Keratinocyte (primary cell): ENCODE data around the gene CMIP. TPM values are rescaled to one million over a fixed set of nuclear protein-coding genes. Genes with fewer than 3 reads are reported as not detected.

Experiments used
- DNase-seq: peaks from one replicate; pipeline ENCODE4 v3.0.0-alpha.2; 2011; ENCODE audit warnings: low read depth, missing footprints, low spot score
- FAIRE-seq: peaks from 2 replicates; lab custom pipeline; 2011; peaks lifted over from hg19 to GRCh38; lab: Jason Lieb, UNC
- H2AFZ ChIP-seq: 2 replicates; pipeline ENCODE4 v1.6.0; 2012; ENCODE audit warnings: low read length, control low read depth, inconsistent platforms; ENCODE audit not compliant: control insufficient read depth
- H3K27ac ChIP-seq: 2 replicates; pipeline ENCODE4 v1.5.1; 2011; ENCODE audit warnings: low read length; ENCODE audit not compliant: control insufficient read depth, insufficient read depth
- H3K27me3 ChIP-seq: 3 replicates; pipeline ENCODE4 v1.6.0; 2011; ENCODE audit warnings: low read length; ENCODE audit not compliant: control insufficient read depth, insufficient read depth; ENCODE audit errors: extremely low read depth
- H3K36me3 ChIP-seq, 2 experiments: 2 replicates in 1 of 2; 3 replicates in 1 of 2; pipeline ENCODE4 v1.5.1; 2011; ENCODE audit warnings: low read length in 2 of 2, mild to moderate bottlenecking in 1 of 2; ENCODE audit not compliant: control insufficient read depth in 2 of 2, insufficient read depth in 2 of 2; ENCODE audit errors: extremely low read depth in 1 of 2
- H3K4me1 ChIP-seq: 3 replicates; pipeline ENCODE4 v1.5.1; 2011; ENCODE audit warnings: low read length; ENCODE audit not compliant: control insufficient read depth, insufficient read depth; ENCODE audit errors: extremely low read depth
- H3K4me2 ChIP-seq: 3 replicates; pipeline ENCODE4 v1.6.0; 2011; ENCODE audit warnings: low read depth, low read length; ENCODE audit not compliant: control insufficient read depth, insufficient read depth; ENCODE audit errors: extremely low read depth
- H3K4me3 ChIP-seq, 3 experiments: fragments of 200-600 bp in 1 of 3; sonication (generic) in 1 of 3; 2 replicates in 2 of 3; 3 replicates in 1 of 3; pipeline ENCODE4 v1.5.1; 2011 to 2016; ENCODE audit warnings: low read length in 3 of 3, mild to moderate bottlenecking in 3 of 3, control low read depth in 2 of 3, inconsistent platforms in 1 of 3, low read depth in 1 of 3, mixed read lengths in 1 of 3, mixed run types in 1 of 3, moderate library complexity in 1 of 3; ENCODE audit not compliant: control insufficient read depth in 2 of 3, insufficient read depth in 2 of 3; ENCODE audit errors: extremely low read depth in 1 of 3
- H3K79me2 ChIP-seq: 2 replicates; pipeline ENCODE4 v1.6.0; 2012; ENCODE audit warnings: low read length; ENCODE audit not compliant: control insufficient read depth, insufficient read depth
- H3K9ac ChIP-seq: 3 replicates; pipeline ENCODE4 v1.6.0; 2011; ENCODE audit warnings: low read length; ENCODE audit not compliant: control insufficient read depth, insufficient read depth; ENCODE audit errors: extremely low read depth
- H3K9me1 ChIP-seq: 3 replicates; pipeline ENCODE4 v1.6.0; 2011; ENCODE audit warnings: low read length; ENCODE audit not compliant: control insufficient read depth, insufficient read depth; ENCODE audit errors: extremely low read depth
- H3K9me3 ChIP-seq: 2 replicates; pipeline ENCODE4 v1.5.1; 2012; ENCODE audit warnings: low read depth, low read length; ENCODE audit not compliant: control insufficient read depth
- H4K20me1 ChIP-seq: 3 replicates; pipeline ENCODE4 v1.6.0; 2011; ENCODE audit warnings: low read length; ENCODE audit not compliant: control insufficient read depth, insufficient read depth; ENCODE audit errors: extremely low read depth
- CTCF ChIP-seq, 3 experiments: IDR thresholded peaks in 1 of 3; conservative IDR thresholded peaks in 1 of 3; optimal IDR thresholded peaks in 1 of 3; 2 replicates in 2 of 3; 3 replicates in 1 of 3; pipeline versions ENCODE3 to v1.5.1; 2011; ENCODE audit warnings: low read length in 3 of 3, mild to moderate bottlenecking in 3 of 3, moderate library complexity in 2 of 3, control low read depth in 1 of 3, inconsistent platforms in 1 of 3; ENCODE audit not compliant: insufficient read depth in 2 of 3; ENCODE audit errors: extremely low read depth in 1 of 3
- EZH2 ChIP-seq: IDR thresholded peaks from one replicate; pipeline ENCODE4 v1.6.1; 2012; ENCODE audit warnings: inconsistent platforms, mild to moderate bottlenecking, low read length, moderate library complexity
- dilution Hi-C: fragments of 300-500 bp; cut with MboI; formaldehyde crosslinking; loops from one replicate; pipeline ENCODE4 v1.7.0; 2020; ENCODE audit warnings: low sequenced_read_pairs; ENCODE audit not compliant: extremely low pct_ligation_motif_present
- polyA plus RNA-seq, 5 experiments: library from polyadenylated mRNA; depleted of rRNA in 3 of 5; stranded (reverse) in 3 of 5; stranded (forward) in 1 of 5; unstranded in 1 of 5; fragments of >200 nt; gene quantifications; 1 replicate in 1 of 5; 2 replicates in 3 of 5; 3 replicates in 1 of 5; pipeline versions ENCODE4 v1.2.1 to v1.2.3, GENCODE V29; 2011 to 2012; ENCODE audit warnings: missing spikeins in 2 of 5, low read depth in 1 of 5, low replicate concordance in 1 of 5

Gene CMIP
- polyA plus RNA-seq, 1 donor (not counting 4 experiments of a cell fraction or from before 2014, with no cell fraction given): 5.0 TPM

GRCh38 chr16:81679721-81680430 is 235.3 kb downstream of the CMIP start:
- Histone ChIP-seq H3K36me3 (peaks cover 23 to 42% of the 10 kb centered on the region in 2 experiments), H3K9ac (no peak overlapping the region), H3K9me3 (no peaks in the 10 kb centered on the region), H3K79me2 (peaks cover 8% of the 10 kb centered on the region), H3K4me1 (no peaks in the 10 kb centered on the region), H3K27me3 (no peaks in the 10 kb centered on the region), H3K4me3 (no peak overlapping the region), H3K27ac (no peak overlapping the region), H3K9me1 (no peaks in the 10 kb centered on the region), H3K4me2 (no peak overlapping the region), H2AFZ (no peak overlapping the region), H4K20me1 (peaks cover 14% of the 10 kb centered on the region)
- dilution Hi-C loops: no loop called here
- DNase-seq: no peak
- no peak for TF ChIP-seq EZH2
- no peak for TF ChIP-seq CTCF (optimal IDR thresholded peaks at IDR 0.05 in 1 of 3, IDR thresholded peaks at IDR 0.05 in 1 of 3, conservative IDR thresholded peaks at IDR 0.05 in 1 of 3; ENCODE audit: extremely low read depth in 1 of 3, insufficient read depth in 2 of 3, low read length in 3 of 3)
- FAIRE-seq: no peak

GRCh38 chr16:81680444-81681275 is 236.1 kb downstream of the CMIP start:
- H4K20me1 ChIP-seq: peaks cover 14% of the 10 kb centered on the region
- no peak overlapping the region for H3K27ac ChIP-seq
- no peaks in the 10 kb centered on the region for H3K27me3 ChIP-seq
- DNase-seq: no peak
- FAIRE-seq: no peak
- peaks cover 23 to 42% of the 10 kb centered on the region in 2 experiments for H3K36me3 ChIP-seq
- no peaks in the 10 kb centered on the region for H3K4me1 ChIP-seq
- H3K4me3 ChIP-seq: no peak overlapping the region
- H3K9me3 ChIP-seq: no peaks in the 10 kb centered on the region
- H3K9ac ChIP-seq: no peak overlapping the region
- TF ChIP-seq CTCF (optimal IDR thresholded peaks at IDR 0.05 in 1 of 3, IDR thresholded peaks at IDR 0.05 in 1 of 3, conservative IDR thresholded peaks at IDR 0.05 in 1 of 3; ENCODE audit: extremely low read depth in 1 of 3, insufficient read depth in 2 of 3, low read length in 3 of 3) (no peak), EZH2 (no peak)
- H2AFZ ChIP-seq: no peak overlapping the region
- dilution Hi-C loops: no loop called here
- no peaks in the 10 kb centered on the region for H3K9me1 ChIP-seq
- H3K4me2 ChIP-seq: no peak overlapping the region
- H3K79me2 ChIP-seq: peaks cover 8% of the 10 kb centered on the region
